Liver (tissue), 9 donors: Measurements from ENCODE around the gene GTPBP10. TPM values are rescaled to one million over a fixed set of nuclear protein-coding genes. Genes with fewer than 3 reads are reported as not detected.

Source experiments
- DNase-seq: peaks from one replicate; pipeline ENCODE4 v3.0.0-alpha.2; 2017; ENCODE audit warnings: low spot score
- H3K27ac ChIP-seq, 2 donors: one replicate each; pipeline ENCODE4 v1.7.0; 2013; ENCODE audit warnings: inconsistent platforms in 2 of 2, low read length in 2 of 2, control low read depth in 1 of 2, low read depth in 1 of 2, mild to moderate bottlenecking in 1 of 2
- H3K27me3 ChIP-seq, 4 donors: one replicate each; pipeline versions ENCODE4 v1.6.1 to v1.7.0; 2013; ENCODE audit warnings: low read length in 3 of 4, inconsistent platforms in 1 of 4, mild to moderate bottlenecking in 1 of 4, moderate library complexity in 1 of 4; ENCODE audit not compliant: control insufficient read depth in 4 of 4, insufficient read depth in 4 of 4
- H3K36me3 ChIP-seq, 4 donors: one replicate each; pipeline versions ENCODE4 v1.6.1 to v1.7.0; 2013; ENCODE audit warnings: low read length in 3 of 4, mild to moderate bottlenecking in 3 of 4, low read depth in 1 of 4, moderate library complexity in 1 of 4; ENCODE audit not compliant: control insufficient read depth in 4 of 4, insufficient read depth in 3 of 4
- H3K4me1 ChIP-seq, 4 donors: one replicate each; pipeline versions ENCODE4 v1.6.1 to v1.7.0; 2013; ENCODE audit warnings: low read length in 3 of 4, mild to moderate bottlenecking in 3 of 4, moderate library complexity in 1 of 4; ENCODE audit not compliant: control insufficient read depth in 4 of 4, insufficient read depth in 4 of 4
- H3K4me3 ChIP-seq, 3 donors: one replicate each; pipeline versions ENCODE4 v1.6.1 to v1.7.0; 2013; ENCODE audit warnings: low read length in 3 of 3, control low read depth in 1 of 3, low read depth in 1 of 3, mild to moderate bottlenecking in 1 of 3
- H3K9ac ChIP-seq, 2 donors: one replicate each; pipeline ENCODE4 v1.7.0; 2013; ENCODE audit warnings: low read length in 2 of 2, mild to moderate bottlenecking in 2 of 2, moderate library complexity in 2 of 2, control low read depth in 1 of 2, low read depth in 1 of 2
- H3K9me3 ChIP-seq, 4 donors: one replicate each; pipeline versions ENCODE4 v1.6.1 to v1.7.0; 2013; ENCODE audit warnings: low read length in 3 of 4; ENCODE audit not compliant: control insufficient read depth in 4 of 4
- ATF3 ChIP-seq: IDR thresholded peaks from 2 replicates; pipeline ENCODE4 v1.6.1; 2016; ENCODE audit warnings: antibody characterized with exemption
- CTCF ChIP-seq: fragments of 150-350 bp; IDR thresholded peaks from 2 replicates; pipeline ENCODE4 v1.5.1; 2017; ENCODE audit warnings: improper control_type of control experiment, low read depth, low read length; ENCODE audit not compliant: missing input control
- FOXA1 ChIP-seq: IDR thresholded peaks from 2 replicates; pipeline ENCODE4 v1.6.1; 2016; ENCODE audit warnings: antibody characterized with exemption
- FOXA2 ChIP-seq: IDR thresholded peaks from 2 replicates; pipeline ENCODE4 v1.6.1; 2016; ENCODE audit warnings: antibody characterized with exemption
- GABPA ChIP-seq, 2 donors: IDR thresholded peaks in 1 of 2; conservative IDR thresholded peaks in 1 of 2; 2 replicates each; pipeline ENCODE4 v1.6.1; 2016; ENCODE audit warnings: antibody characterized with exemption in 2 of 2, mild to moderate bottlenecking in 1 of 2, moderate library complexity in 1 of 2
- HNF4A ChIP-seq, 2 donors: conservative IDR thresholded peaks; 2 replicates each; pipeline ENCODE4 v1.6.1; 2016; ENCODE audit warnings: antibody characterized with exemption in 2 of 2, mild to moderate bottlenecking in 2 of 2
- HNF4G ChIP-seq: IDR thresholded peaks from 2 replicates; pipeline ENCODE4 v1.6.1; 2016; ENCODE audit warnings: antibody characterized with exemption
- JUND ChIP-seq, 2 donors: IDR thresholded peaks; 2 replicates each; pipeline ENCODE4 v1.6.1; 2016; ENCODE audit warnings: antibody characterized with exemption in 2 of 2
- MAX ChIP-seq: IDR thresholded peaks from 2 replicates; pipeline ENCODE4 v1.6.1; 2016; ENCODE audit warnings: antibody characterized with exemption
- NR2F2 ChIP-seq: IDR thresholded peaks from 2 replicates; pipeline ENCODE4 v1.6.1; 2016; ENCODE audit warnings: antibody characterized with exemption
- RAD21 ChIP-seq, 2 donors: IDR thresholded peaks; 2 replicates each; pipeline ENCODE4 v1.6.1; 2016; ENCODE audit warnings: antibody characterized with exemption in 2 of 2, mild to moderate bottlenecking in 2 of 2
- REST ChIP-seq: IDR thresholded peaks from 2 replicates; pipeline ENCODE4 v1.6.1; 2016; ENCODE audit warnings: antibody characterized with exemption, mild to moderate bottlenecking
- RXRA ChIP-seq, 2 donors: IDR thresholded peaks; 2 replicates each; pipeline ENCODE4 v1.6.1; 2017 to 2018; ENCODE audit warnings: antibody characterized with exemption in 2 of 2, mild to moderate bottlenecking in 1 of 2
- SP1 ChIP-seq: IDR thresholded peaks from 2 replicates; pipeline ENCODE4 v1.6.1; 2018; ENCODE audit warnings: antibody characterized with exemption, mild to moderate bottlenecking
- YY1 ChIP-seq: IDR thresholded peaks from 2 replicates; pipeline ENCODE4 v1.6.1; 2016; ENCODE audit warnings: antibody characterized with exemption, mild to moderate bottlenecking
- ZBTB33 ChIP-seq: IDR thresholded peaks from 2 replicates; pipeline ENCODE4 v1.6.1; 2016; ENCODE audit warnings: antibody characterized with exemption
- WGBS: extraction: QIAGEN DNeasy Blood & Tissue Kit; methylation state at CpG from one replicate; pipeline ENCODE4 v1.1.7; 2013; 5-methylcytosine and 5-hydroxymethylcytosine counted together
- polyA plus RNA-seq, 2 donors: library from polyadenylated mRNA; stranded (reverse) in 1 of 2; unstranded in 1 of 2; fragments of 200-250 nt in 1 of 2; fragments of >200 nt in 1 of 2; fragmentation: Nextera tagmentation in 1 of 2; extraction: Ambion mirVana in 1 of 2; gene quantifications; one replicate each; pipeline versions ENCODE4 v1.2.1 to v1.2.3, GENCODE V29; 2013 to 2015
- total RNA-seq, 2 donors: library from RNA; depleted of rRNA; stranded (reverse); fragments of >200 nt; gene quantifications; one replicate each; pipeline ENCODE4 v1.2.3, GENCODE V29; 2014
- donor health status: healthy.
- donor health status: healthy.
- donor health status: healthy.
- donor health status: healthy.
- donor health status: healthy.

GTPBP10 gene
- total and polyA plus RNA-seq, 4 donors, result 6.5 to 18.9 (median 12.2) TPM

- Histone ChIP-seq H3K36me3 (no peaks in the 10 kb centered on the region), H3K4me1 (peaks cover 0 to 10% (median 8%) of the 10 kb centered on the region in 4 donors), H3K27me3 (peaks cover 0 to 15% (median 6%) of the 10 kb centered on the region in 4 donors), H3K4me3 (no peak overlapping the region), H3K9ac (no peak overlapping the region), H3K9me3 (no peaks in the 10 kb centered on the region), H3K27ac (no peak overlapping the region)
- 86% methylated on average over 7 of the region's 7 CpGs for WGBS
- TF ChIP-seq CTCF (no peak), GABPA (IDR thresholded peaks at IDR 0.05 in 1 of 2, conservative IDR thresholded peaks at IDR 0.05 in 1 of 2) (no peak), HNF4A (conservative IDR thresholded peaks at IDR 0.05) (no peak), RAD21 (IDR thresholded peaks at IDR 0.05) (no peak), MAX (no peak), ZBTB33 (no peak), YY1 (no peak), REST (no peak), NR2F2 (no peak), SP1 (no peak), JUND (IDR thresholded peaks at IDR 0.05) (no peak), ATF3 (no peak), FOXA1 (no peak), RXRA (IDR thresholded peaks at IDR 0.05) (no peak), FOXA2 (no peak), HNF4G (no peak)
- DNase-seq, result no peak
Observed at GRCh38 chr7:90320014-90320413, 26.5 kb upstream of the GTPBP10 start.

GRCh38 chr7:90320418-90320800 is 26.1 kb upstream of the GTPBP10 start:
- Histone ChIP-seq H3K27ac (no peak overlapping the region), H3K27me3 (peaks cover 0 to 15% (median 6%) of the 10 kb centered on the region in 4 donors), H3K9ac (no peak overlapping the region), H3K9me3 (no peaks in the 10 kb centered on the region), H3K36me3 (no peaks in the 10 kb centered on the region), H3K4me1 (peaks cover 0 to 10% (median 8%) of the 10 kb centered on the region in 4 donors), H3K4me3 (no peak overlapping the region)
- TF ChIP-seq FOXA1, result no peak
- WGBS, result 35% methylated on average over 7 of the region's 7 CpGs
- no peak for DNase-seq
